Measurements from ENCODE around the gene FBLN1.

The FBLN1 gene

GRCh38 chr22:45525480-45525879 lies 22.8 kb downstream of the FBLN1 start:
- Histone ChIP-seq H3K27ac (ENCODE audit: low read depth, low read length, poor library complexity, severe bottlenecking) (no peak overlapping the region), H3K4me3 (ENCODE audit: low read depth, low read length, poor library complexity, severe bottlenecking) (no peak overlapping the region), H3K79me2 (ENCODE audit: insufficient read depth, low read length) (no peaks in the 10 kb centered on the region), H3K9ac (ENCODE audit: low read length) (no peak overlapping the region), H3K9me3 (ENCODE audit: low read length) (no peaks in the 10 kb centered on the region), H3K4me2 (ENCODE audit: low read length) (no peak overlapping the region), H3K9me2 (ENCODE audit: low read depth, low read length) (no peaks in the 10 kb centered on the region), H3K36me3 (ENCODE audit: insufficient read depth, low read length) (no peaks in the 10 kb centered on the region), H3K4me1 (ENCODE audit: insufficient read depth, low read length, severe bottlenecking) (no peaks in the 10 kb centered on the region), H3F3A (ENCODE audit: insufficient read depth, low read length) (no peaks in the 10 kb centered on the region), H3K27me3 (ENCODE audit: insufficient read depth, low read length) (peaks cover 6% of the 10 kb centered on the region; the same call in 1 of the 2 replicates), H2AFZ (ENCODE audit: low read length) (no peak overlapping the region), H4K20me1 (ENCODE audit: insufficient read depth, low read length) (no peaks in the 10 kb centered on the region)
- TF ChIP-seq EZH2 (IDR thresholded peaks at IDR 0.05; ENCODE audit: borderline replicate concordance, low read length) (no peak), CTCF (IDR thresholded peaks at IDR 0.05; ENCODE audit: low read length) (no peak)

GRCh38 chr22:45526281-45526680 lies 23.6 kb downstream of the FBLN1 start:
- Histone ChIP-seq H2AFZ (ENCODE audit: low read length) (no peak overlapping the region), H3K4me3 (ENCODE audit: low read depth, low read length, poor library complexity, severe bottlenecking) (no peak overlapping the region), H3K4me2 (ENCODE audit: low read length) (no peak overlapping the region), H3F3A (ENCODE audit: insufficient read depth, low read length) (no peaks in the 10 kb centered on the region), H3K9me2 (ENCODE audit: low read depth, low read length) (no peaks in the 10 kb centered on the region), H3K79me2 (ENCODE audit: insufficient read depth, low read length) (no peaks in the 10 kb centered on the region), H3K9me3 (ENCODE audit: low read length) (no peaks in the 10 kb centered on the region), H3K9ac (ENCODE audit: low read length) (no peak overlapping the region), H3K27ac (ENCODE audit: low read depth, low read length, poor library complexity, severe bottlenecking) (no peak overlapping the region), H3K4me1 (ENCODE audit: insufficient read depth, low read length, severe bottlenecking) (no peaks in the 10 kb centered on the region), H3K36me3 (ENCODE audit: insufficient read depth, low read length) (no peaks in the 10 kb centered on the region), H3K27me3 (ENCODE audit: insufficient read depth, low read length) (peaks cover 6% of the 10 kb centered on the region; the same call in 1 of the 2 replicates), H4K20me1 (ENCODE audit: insufficient read depth, low read length) (no peaks in the 10 kb centered on the region)
- TF ChIP-seq EZH2 (IDR thresholded peaks at IDR 0.05; ENCODE audit: borderline replicate concordance, low read length) (no peak), CTCF (IDR thresholded peaks at IDR 0.05; ENCODE audit: low read length) (no peak)

- Histone ChIP-seq H3K9ac (ENCODE audit: low read length) (no peak overlapping the region), H3K79me2 (ENCODE audit: insufficient read depth, low read length) (no peaks in the 10 kb centered on the region), H3F3A (ENCODE audit: insufficient read depth, low read length) (no peaks in the 10 kb centered on the region), H3K27me3 (ENCODE audit: insufficient read depth, low read length) (peaks cover 6% of the 10 kb centered on the region; the same call in 1 of the 2 replicates), H2AFZ (ENCODE audit: low read length) (no peak overlapping the region), H3K9me3 (ENCODE audit: low read length) (no peaks in the 10 kb centered on the region), H4K20me1 (ENCODE audit: insufficient read depth, low read length) (no peaks in the 10 kb centered on the region), H3K4me1 (ENCODE audit: insufficient read depth, low read length, severe bottlenecking) (no peaks in the 10 kb centered on the region), H3K36me3 (ENCODE audit: insufficient read depth, low read length) (no peaks in the 10 kb centered on the region), H3K9me2 (ENCODE audit: low read depth, low read length) (no peaks in the 10 kb centered on the region), H3K4me3 (ENCODE audit: low read depth, low read length, poor library complexity, severe bottlenecking) (no peak overlapping the region), H3K4me2 (ENCODE audit: low read length) (no peak overlapping the region), H3K27ac (ENCODE audit: low read depth, low read length, poor library complexity, severe bottlenecking) (no peak overlapping the region)
- TF ChIP-seq CTCF (IDR thresholded peaks at IDR 0.05; ENCODE audit: low read length), result no peak
- no peak for TF ChIP-seq EZH2 (IDR thresholded peaks at IDR 0.05; ENCODE audit: borderline replicate concordance, low read length)
Observed at GRCh38 chr22:45526768-45527360, 24.2 kb downstream of the FBLN1 start.

Measured in OCI-LY1 (cell line).